WI38 (cell line): ENCODE results near the gene ENTREP1.

ENCODE experiments used
- H3K4me3 ChIP-seq: 2 replicates; pipeline ENCODE4 v1.5.1; 2011; ENCODE audit warnings: low read depth, mild to moderate bottlenecking, control low read depth, low read length
- TF ChIP-seq, protein P1 (sequence below): IDR thresholded peaks from 2 replicates; pipeline ENCODE4 v1.5.1; 2012; ENCODE audit warnings: low read depth, mild to moderate bottlenecking, control low read depth, low read length

The ENTREP1 gene

GRCh38 chr9:69308206-69308931, 16.6 kb upstream of the ENTREP1 start:
- TF ChIP-seq, protein P1, sequence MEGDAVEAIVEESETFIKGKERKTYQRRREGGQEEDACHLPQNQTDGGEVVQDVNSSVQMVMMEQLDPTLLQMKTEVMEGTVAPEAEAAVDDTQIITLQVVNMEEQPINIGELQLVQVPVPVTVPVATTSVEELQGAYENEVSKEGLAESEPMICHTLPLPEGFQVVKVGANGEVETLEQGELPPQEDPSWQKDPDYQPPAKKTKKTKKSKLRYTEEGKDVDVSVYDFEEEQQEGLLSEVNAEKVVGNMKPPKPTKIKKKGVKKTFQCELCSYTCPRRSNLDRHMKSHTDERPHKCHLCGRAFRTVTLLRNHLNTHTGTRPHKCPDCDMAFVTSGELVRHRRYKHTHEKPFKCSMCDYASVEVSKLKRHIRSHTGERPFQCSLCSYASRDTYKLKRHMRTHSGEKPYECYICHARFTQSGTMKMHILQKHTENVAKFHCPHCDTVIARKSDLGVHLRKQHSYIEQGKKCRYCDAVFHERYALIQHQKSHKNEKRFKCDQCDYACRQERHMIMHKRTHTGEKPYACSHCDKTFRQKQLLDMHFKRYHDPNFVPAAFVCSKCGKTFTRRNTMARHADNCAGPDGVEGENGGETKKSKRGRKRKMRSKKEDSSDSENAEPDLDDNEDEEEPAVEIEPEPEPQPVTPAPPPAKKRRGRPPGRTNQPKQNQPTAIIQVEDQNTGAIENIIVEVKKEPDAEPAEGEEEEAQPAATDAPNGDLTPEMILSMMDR, result no peak
- H3K4me3 ChIP-seq, result no peak overlapping the region

- TF ChIP-seq, protein P1, result no peak
- no peak overlapping the region for H3K4me3 ChIP-seq
These were observed 11.8 kb upstream of the ENTREP1 start for GRCh38 chr9:69313175-69313574.

DNA sequence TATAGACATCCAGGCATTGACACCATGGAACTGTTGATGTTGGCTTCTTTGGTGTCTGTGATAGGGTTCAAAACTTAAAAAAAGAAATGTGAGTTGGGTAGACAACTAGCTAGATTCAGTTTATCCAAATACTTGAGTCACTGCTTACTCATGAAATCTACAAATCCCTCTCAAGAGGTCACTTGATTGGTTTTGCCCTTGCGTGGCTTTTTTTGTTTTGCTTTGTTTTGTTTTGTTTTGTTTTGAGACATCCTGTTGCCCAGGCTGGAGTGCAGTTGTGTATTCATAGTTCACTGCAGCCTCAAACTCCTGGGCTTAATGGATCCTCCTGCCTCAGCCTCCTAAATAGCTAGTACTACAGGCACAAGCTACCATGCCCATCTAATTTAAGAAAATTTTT, 10.5 kb upstream of the ENTREP1 start:
- no peak overlapping the region for H3K4me3 ChIP-seq
- TF ChIP-seq, protein P1, result no peak

- TF ChIP-seq, protein P1, result no peak
- no peak overlapping the region for H3K4me3 ChIP-seq
These were observed 7.9 kb upstream of the ENTREP1 start for GRCh38 chr9:69317081-69317480.

GRCh38 chr9:69317894-69318293, 7.1 kb upstream of the ENTREP1 start:
- TF ChIP-seq, protein P1, result no peak
- H3K4me3 ChIP-seq, result no peak overlapping the region

DNA sequence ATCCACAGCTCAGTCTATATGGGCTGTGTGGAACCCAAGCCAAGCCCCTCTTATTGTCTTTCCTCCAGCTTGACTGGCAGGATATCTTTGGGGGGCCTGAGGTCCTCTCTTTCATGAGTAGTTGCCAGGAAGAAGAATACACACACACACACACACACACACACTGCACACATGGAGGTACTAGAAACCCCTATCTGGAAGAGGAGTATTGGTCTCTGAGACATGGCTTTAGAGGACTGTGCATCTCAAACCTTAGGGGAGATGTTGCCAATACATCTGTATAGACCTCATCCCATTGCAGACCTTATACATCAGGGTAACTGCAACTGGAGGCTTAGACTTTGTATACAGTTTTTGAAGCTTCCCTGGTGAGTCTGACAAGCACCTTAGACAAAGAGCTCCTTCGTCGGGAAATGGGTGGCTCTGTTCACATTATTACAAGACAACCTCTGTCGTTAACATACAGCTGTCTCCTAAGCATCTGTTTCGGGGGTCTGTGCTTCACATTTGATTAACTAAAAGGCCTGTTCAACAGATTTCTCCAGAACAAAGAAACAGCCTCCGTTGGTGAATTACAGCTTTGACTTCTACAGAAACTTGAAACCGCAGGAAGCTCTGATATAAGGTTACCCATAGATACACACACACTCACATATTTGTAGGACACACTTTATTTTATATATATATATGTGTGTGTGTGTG, 5.5 kb upstream of the ENTREP1 start:
- H3K4me3 ChIP-seq, result no peak overlapping the region

More for the DNA sequence above, 5.5 kb upstream of the ENTREP1 start:
- TF ChIP-seq, protein P1, result no peak
